GM23338 (cell line): Measurements from ENCODE around the gene RIC8B. TPM values are rescaled to one million over a fixed set of nuclear protein-coding genes. Genes with fewer than 3 reads are reported as not detected.

Source experiments
- ATAC-seq: fragments of 200-7000 bp; cut with Tn5 transposase; 3 replicates; pipeline ENCODE4 v1.9.1; 2020
- DNase-seq: peaks from one replicate; pipeline ENCODE4 v3.0.0-alpha.2; 2015; ENCODE audit warnings: low spot score
- H2AFZ ChIP-seq: fragments of 200-600 bp; sonication (generic); 2 replicates; pipeline ENCODE4 v1.8.0; 2016; ENCODE audit warnings: antibody characterized with exemption, mild to moderate bottlenecking, moderate library complexity
- H3F3A ChIP-seq: fragments of 200-600 bp; sonication (generic); replicated peaks from 2 replicates; pipeline ENCODE4 v1.8.0; 2017; ENCODE audit warnings: antibody characterized with exemption, mixed run types, low read depth
- H3K27ac ChIP-seq: fragments of 200-600 bp; sonication (generic); 2 replicates; pipeline ENCODE4 v1.6.1; 2016; ENCODE audit warnings: low read depth
- H3K27me3 ChIP-seq: fragments of 200-600 bp; sonication (generic); 2 replicates; pipeline ENCODE4 v1.8.0; 2016; ENCODE audit warnings: mild to moderate bottlenecking, mixed run types, moderate library complexity; ENCODE audit not compliant: insufficient read depth
- H3K36me3 ChIP-seq: fragments of 200-600 bp; sonication (generic); 2 replicates; pipeline ENCODE4 v1.8.0; 2016; ENCODE audit warnings: mild to moderate bottlenecking; ENCODE audit not compliant: insufficient read depth
- H3K4me1 ChIP-seq: fragments of 200-600 bp; sonication (generic); 2 replicates; pipeline ENCODE4 v1.8.0; 2016; ENCODE audit warnings: mild to moderate bottlenecking, moderate library complexity; ENCODE audit not compliant: insufficient read depth
- H3K4me2 ChIP-seq: fragments of 200-600 bp; sonication (generic); 2 replicates; pipeline ENCODE4 v1.7.1; 2017; ENCODE audit warnings: mixed run types
- H3K4me3 ChIP-seq: fragments of 200-600 bp; sonication (generic); 2 replicates; pipeline ENCODE4 v1.6.1; 2016; ENCODE audit warnings: mixed run types
- H3K79me2 ChIP-seq: fragments of 200-600 bp; sonication (generic); replicated peaks from 2 replicates; pipeline ENCODE4 v1.8.0; 2017; ENCODE audit warnings: mild to moderate bottlenecking; ENCODE audit not compliant: insufficient read depth
- H3K9me2 ChIP-seq: fragments of 200-600 bp; sonication (generic); 2 replicates; pipeline ENCODE4 v1.8.0; 2017; ENCODE audit not compliant: insufficient read depth
- H4K20me1 ChIP-seq: fragments of 200-600 bp; sonication (generic); replicated peaks from 2 replicates; pipeline ENCODE4 v1.8.0; 2017; ENCODE audit warnings: mild to moderate bottlenecking; ENCODE audit not compliant: insufficient read depth
- H3K27ac Mint-ChIP-seq: 2 replicates; pipeline ENCODE4 v1.8.0; 2020; ENCODE audit warnings: inconsistent platforms, mild to moderate bottlenecking, moderate library complexity, mixed read lengths
- H3K27me3 Mint-ChIP-seq: 3 replicates; pipeline ENCODE4 v1.8.0; 2022; ENCODE audit warnings: low read depth, mild to moderate bottlenecking, moderate library complexity, mixed read lengths, inconsistent platforms; ENCODE audit not compliant: insufficient read depth, poor library complexity
- H3K36me3 Mint-ChIP-seq: 3 replicates; pipeline ENCODE4 v1.8.0; 2021; ENCODE audit warnings: low read depth, mild to moderate bottlenecking, inconsistent platforms, moderate library complexity, mixed read lengths
- H3K4me1 Mint-ChIP-seq: 3 replicates; pipeline ENCODE4 v1.8.0; 2020; ENCODE audit warnings: mild to moderate bottlenecking, inconsistent platforms, mixed read lengths
- H3K4me3 Mint-ChIP-seq: 3 replicates; pipeline ENCODE4 v1.8.0; 2021; ENCODE audit warnings: moderate library complexity, mild to moderate bottlenecking, inconsistent platforms, mixed read lengths
- H3K9me3 Mint-ChIP-seq: 3 replicates; pipeline ENCODE4 v1.8.0; 2020; ENCODE audit warnings: moderate library complexity, mild to moderate bottlenecking, inconsistent platforms, mixed read lengths
- CREB1 ChIP-seq: fragments of 250-450 bp; sonication (Bioruptor Pico); IDR thresholded peaks from 2 replicates; pipeline ENCODE4 v1.5.0; 2020; ENCODE audit warnings: low read depth, mild to moderate bottlenecking, moderate library complexity
- EZH2 ChIP-seq: fragments of 200-600 bp; sonication (generic); IDR thresholded peaks from one replicate; pipeline ENCODE4 v1.8.0; 2017; ENCODE audit warnings: antibody characterized with exemption, mild to moderate bottlenecking, low read depth; ENCODE audit not compliant: unreplicated experiment
- EZH2phosphoT487 ChIP-seq: fragments of 200-600 bp; sonication (generic); IDR thresholded peaks from one replicate; pipeline ENCODE4 v1.8.1; 2018; ENCODE audit warnings: antibody characterized with exemption; ENCODE audit not compliant: unreplicated experiment
- JUNB ChIP-seq: IDR thresholded peaks from one replicate; pipeline ENCODE4 v1.6.1; 2016; ENCODE audit warnings: antibody characterized with exemption; ENCODE audit not compliant: unreplicated experiment
- NANOG ChIP-seq: IDR thresholded peaks from 2 replicates; pipeline ENCODE4 v1.6.1; 2016; ENCODE audit warnings: antibody characterized with exemption, borderline replicate concordance
- POLR2AphosphoS5 ChIP-seq: IDR thresholded peaks from 2 replicates; pipeline ENCODE4 v1.6.1; 2016; ENCODE audit warnings: antibody characterized with exemption, low read depth
- REST ChIP-seq: IDR thresholded peaks from one replicate; pipeline ENCODE4 v1.6.1; 2018; ENCODE audit warnings: antibody characterized with exemption; ENCODE audit not compliant: unreplicated experiment
- STAT1 ChIP-seq: IDR thresholded peaks from one replicate; pipeline ENCODE4 v1.6.1; 2016; ENCODE audit warnings: antibody characterized with exemption; ENCODE audit not compliant: unreplicated experiment
- ZNF114 ChIP-seq: fragments of 250-450 bp; sonication (Bioruptor Pico); IDR thresholded peaks from 2 replicates; pipeline ENCODE4 v1.5.0; 2020; ENCODE audit warnings: mild to moderate bottlenecking, moderate library complexity
- ZNF331 ChIP-seq: fragments of 250-450 bp; sonication (Bioruptor Pico); IDR thresholded peaks from 2 replicates; pipeline ENCODE4 v1.5.0; 2020; ENCODE audit warnings: low read depth, mild to moderate bottlenecking, moderate library complexity
- polyA plus RNA-seq: library from polyadenylated mRNA; unstranded; fragments of >200 nt; fragmentation: Nextera tagmentation; extraction: Ambion mirVana; gene quantifications from 2 replicates; pipeline ENCODE4 v1.2.1, GENCODE V29; 2016
- total RNA-seq: library from RNA; depleted of rRNA; stranded (reverse); fragments of >200 nt; shearing (Covaris generic); gene quantifications from 2 replicates; pipeline ENCODE4 v1.2.3, GENCODE V29; 2014
- TF ChIP-seq, protein P1 (sequence below), 2 experiments: fragments of 200-600 bp in 1 of 2; sonication (generic) in 1 of 2; conservative IDR thresholded peaks; 2 replicates each; pipeline versions ENCODE4 v1.5.1 to v1.6.1; 2016 to 2017; ENCODE audit warnings: antibody characterized with exemption in 2 of 2, low read depth in 2 of 2, mild to moderate bottlenecking in 2 of 2, moderate library complexity in 1 of 2
- TF ChIP-seq, protein P2 (sequence below): IDR thresholded peaks from 2 replicates; pipeline ENCODE4 v1.6.1; 2016; ENCODE audit warnings: antibody characterized with exemption
- TF ChIP-seq, protein P3 (sequence below): fragments of 250-450 bp; sonication (Bioruptor Pico); IDR thresholded peaks from 2 replicates; pipeline ENCODE4 v1.5.0; 2020; ENCODE audit warnings: mild to moderate bottlenecking, moderate library complexity

Gene RIC8B
- total and polyA plus RNA-seq, 2 experiments from 2014 or later: 12.3 to 25.5 TPM

GRCh38 chr12:106774808-106775524 lies 484 bp downstream of the RIC8B start:
- Histone ChIP-seq H3K36me3 (no peaks in the 10 kb centered on the region), H3K9me2 (no peaks in the 10 kb centered on the region), H3K27me3 (no peaks in the 10 kb centered on the region), H3K4me3 (peak overlapping the region; percentile 96), H2AFZ (peak overlapping the region; percentile 45; the same call in 1 of the 2 replicates), H3K4me2 (peak overlapping the region; percentile 97), H3K4me1 (peaks cover 53% of the 10 kb centered on the region), H3F3A (no peaks in the 10 kb centered on the region), H3K27ac (peak overlapping the region; percentile 85), H4K20me1 (peaks cover 23% of the 10 kb centered on the region), H3K79me2 (peaks cover 52% of the 10 kb centered on the region)
- Mint-ChIP-seq H3K27ac (peak overlapping the region; percentile 99), H3K27me3 (peaks cover 4% of the 10 kb centered on the region), H3K36me3 (no peaks in the 10 kb centered on the region), H3K9me3 (no peaks in the 10 kb centered on the region), H3K4me3 (peak overlapping the region; percentile 93), H3K4me1 (peaks cover 46% of the 10 kb centered on the region)
- DNase-seq (no peak), ATAC-seq (peak; percentile 4; the same call in 2 of the 3 replicates)
- TF ChIP-seq POLR2AphosphoS5 (no peak), EZH2 (no peak), ZNF331 (no peak), REST (no peak), NANOG (no peak), CREB1 (CRISPR knock-in tag) (no peak), JUNB (no peak), EZH2phosphoT487 (no peak), ZNF114 (CRISPR knock-in tag) (no peak), STAT1 (no peak)
- TF ChIP-seq, protein P1, sequence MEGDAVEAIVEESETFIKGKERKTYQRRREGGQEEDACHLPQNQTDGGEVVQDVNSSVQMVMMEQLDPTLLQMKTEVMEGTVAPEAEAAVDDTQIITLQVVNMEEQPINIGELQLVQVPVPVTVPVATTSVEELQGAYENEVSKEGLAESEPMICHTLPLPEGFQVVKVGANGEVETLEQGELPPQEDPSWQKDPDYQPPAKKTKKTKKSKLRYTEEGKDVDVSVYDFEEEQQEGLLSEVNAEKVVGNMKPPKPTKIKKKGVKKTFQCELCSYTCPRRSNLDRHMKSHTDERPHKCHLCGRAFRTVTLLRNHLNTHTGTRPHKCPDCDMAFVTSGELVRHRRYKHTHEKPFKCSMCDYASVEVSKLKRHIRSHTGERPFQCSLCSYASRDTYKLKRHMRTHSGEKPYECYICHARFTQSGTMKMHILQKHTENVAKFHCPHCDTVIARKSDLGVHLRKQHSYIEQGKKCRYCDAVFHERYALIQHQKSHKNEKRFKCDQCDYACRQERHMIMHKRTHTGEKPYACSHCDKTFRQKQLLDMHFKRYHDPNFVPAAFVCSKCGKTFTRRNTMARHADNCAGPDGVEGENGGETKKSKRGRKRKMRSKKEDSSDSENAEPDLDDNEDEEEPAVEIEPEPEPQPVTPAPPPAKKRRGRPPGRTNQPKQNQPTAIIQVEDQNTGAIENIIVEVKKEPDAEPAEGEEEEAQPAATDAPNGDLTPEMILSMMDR (conservative IDR thresholded peaks at IDR 0.05; ENCODE audit: low read depth in 2 of 2): no peak
- TF ChIP-seq, protein P2, sequence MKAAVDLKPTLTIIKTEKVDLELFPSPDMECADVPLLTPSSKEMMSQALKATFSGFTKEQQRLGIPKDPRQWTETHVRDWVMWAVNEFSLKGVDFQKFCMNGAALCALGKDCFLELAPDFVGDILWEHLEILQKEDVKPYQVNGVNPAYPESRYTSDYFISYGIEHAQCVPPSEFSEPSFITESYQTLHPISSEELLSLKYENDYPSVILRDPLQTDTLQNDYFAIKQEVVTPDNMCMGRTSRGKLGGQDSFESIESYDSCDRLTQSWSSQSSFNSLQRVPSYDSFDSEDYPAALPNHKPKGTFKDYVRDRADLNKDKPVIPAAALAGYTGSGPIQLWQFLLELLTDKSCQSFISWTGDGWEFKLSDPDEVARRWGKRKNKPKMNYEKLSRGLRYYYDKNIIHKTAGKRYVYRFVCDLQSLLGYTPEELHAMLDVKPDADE: no peak
- TF ChIP-seq, protein P3, sequence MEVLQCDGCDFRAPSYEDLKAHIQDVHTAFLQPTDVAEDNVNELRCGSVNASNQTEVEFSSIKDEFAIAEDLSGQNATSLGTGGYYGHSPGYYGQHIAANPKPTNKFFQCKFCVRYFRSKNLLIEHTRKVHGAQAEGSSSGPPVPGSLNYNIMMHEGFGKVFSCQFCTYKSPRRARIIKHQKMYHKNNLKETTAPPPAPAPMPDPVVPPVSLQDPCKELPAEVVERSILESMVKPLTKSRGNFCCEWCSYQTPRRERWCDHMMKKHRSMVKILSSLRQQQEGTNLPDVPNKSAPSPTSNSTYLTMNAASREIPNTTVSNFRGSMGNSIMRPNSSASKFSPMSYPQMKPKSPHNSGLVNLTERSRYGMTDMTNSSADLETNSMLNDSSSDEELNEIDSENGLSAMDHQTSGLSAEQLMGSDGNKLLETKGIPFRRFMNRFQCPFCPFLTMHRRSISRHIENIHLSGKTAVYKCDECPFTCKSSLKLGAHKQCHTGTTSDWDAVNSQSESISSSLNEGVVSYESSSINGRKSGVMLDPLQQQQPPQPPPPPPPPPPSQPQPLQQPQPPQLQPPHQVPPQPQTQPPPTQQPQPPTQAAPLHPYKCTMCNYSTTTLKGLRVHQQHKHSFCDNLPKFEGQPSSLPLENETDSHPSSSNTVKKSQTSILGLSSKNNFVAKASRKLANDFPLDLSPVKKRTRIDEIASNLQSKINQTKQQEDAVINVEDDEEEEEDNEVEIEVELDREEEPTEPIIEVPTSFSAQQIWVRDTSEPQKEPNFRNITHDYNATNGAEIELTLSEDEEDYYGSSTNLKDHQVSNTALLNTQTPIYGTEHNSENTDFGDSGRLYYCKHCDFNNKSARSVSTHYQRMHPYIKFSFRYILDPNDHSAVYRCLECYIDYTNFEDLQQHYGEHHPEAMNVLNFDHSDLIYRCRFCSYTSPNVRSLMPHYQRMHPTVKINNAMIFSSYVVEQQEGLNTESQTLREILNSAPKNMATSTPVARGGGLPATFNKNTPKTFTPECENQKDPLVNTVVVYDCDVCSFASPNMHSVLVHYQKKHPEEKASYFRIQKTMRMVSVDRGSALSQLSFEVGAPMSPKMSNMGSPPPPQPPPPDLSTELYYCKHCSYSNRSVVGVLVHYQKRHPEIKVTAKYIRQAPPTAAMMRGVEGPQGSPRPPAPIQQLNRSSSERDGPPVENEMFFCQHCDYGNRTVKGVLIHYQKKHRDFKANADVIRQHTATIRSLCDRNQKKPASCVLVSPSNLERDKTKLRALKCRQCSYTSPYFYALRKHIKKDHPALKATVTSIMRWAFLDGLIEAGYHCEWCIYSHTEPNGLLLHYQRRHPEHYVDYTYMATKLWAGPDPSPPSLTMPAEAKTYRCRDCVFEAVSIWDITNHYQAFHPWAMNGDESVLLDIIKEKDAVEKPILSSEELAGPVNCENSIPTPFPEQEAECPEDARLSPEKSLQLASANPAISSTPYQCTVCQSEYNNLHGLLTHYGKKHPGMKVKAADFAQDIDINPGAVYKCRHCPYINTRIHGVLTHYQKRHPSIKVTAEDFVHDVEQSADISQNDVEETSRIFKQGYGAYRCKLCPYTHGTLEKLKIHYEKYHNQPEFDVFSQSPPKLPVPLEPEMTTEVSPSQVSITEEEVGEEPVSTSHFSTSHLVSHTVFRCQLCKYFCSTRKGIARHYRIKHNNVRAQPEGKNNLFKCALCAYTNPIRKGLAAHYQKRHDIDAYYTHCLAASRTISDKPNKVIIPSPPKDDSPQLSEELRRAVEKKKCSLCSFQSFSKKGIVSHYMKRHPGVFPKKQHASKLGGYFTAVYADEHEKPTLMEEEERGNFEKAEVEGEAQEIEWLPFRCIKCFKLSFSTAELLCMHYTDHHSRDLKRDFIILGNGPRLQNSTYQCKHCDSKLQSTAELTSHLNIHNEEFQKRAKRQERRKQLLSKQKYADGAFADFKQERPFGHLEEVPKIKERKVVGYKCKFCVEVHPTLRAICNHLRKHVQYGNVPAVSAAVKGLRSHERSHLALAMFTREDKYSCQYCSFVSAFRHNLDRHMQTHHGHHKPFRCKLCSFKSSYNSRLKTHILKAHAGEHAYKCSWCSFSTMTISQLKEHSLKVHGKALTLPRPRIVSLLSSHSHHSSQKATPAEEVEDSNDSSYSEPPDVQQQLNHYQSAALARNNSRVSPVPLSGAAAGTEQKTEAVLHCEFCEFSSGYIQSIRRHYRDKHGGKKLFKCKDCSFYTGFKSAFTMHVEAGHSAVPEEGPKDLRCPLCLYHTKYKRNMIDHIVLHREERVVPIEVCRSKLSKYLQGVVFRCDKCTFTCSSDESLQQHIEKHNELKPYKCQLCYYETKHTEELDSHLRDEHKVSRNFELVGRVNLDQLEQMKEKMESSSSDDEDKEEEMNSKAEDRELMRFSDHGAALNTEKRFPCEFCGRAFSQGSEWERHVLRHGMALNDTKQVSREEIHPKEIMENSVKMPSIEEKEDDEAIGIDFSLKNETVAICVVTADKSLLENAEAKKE (CRISPR knock-in tag): no peak
